GM04504 (cell line): ENCODE results near the gene DMRTA2.
"Not testable (repeated sequence)": the region's sequence is repeated elsewhere in the genome, so short reads cannot be mapped to it uniquely, and the experiment has no call there.

Experiments used
- DNase-seq: peaks from one replicate; pipeline ENCODE4 v3.0.0-alpha.2; 2012; ENCODE audit warnings: low read depth

The DMRTA2 gene

DNA sequence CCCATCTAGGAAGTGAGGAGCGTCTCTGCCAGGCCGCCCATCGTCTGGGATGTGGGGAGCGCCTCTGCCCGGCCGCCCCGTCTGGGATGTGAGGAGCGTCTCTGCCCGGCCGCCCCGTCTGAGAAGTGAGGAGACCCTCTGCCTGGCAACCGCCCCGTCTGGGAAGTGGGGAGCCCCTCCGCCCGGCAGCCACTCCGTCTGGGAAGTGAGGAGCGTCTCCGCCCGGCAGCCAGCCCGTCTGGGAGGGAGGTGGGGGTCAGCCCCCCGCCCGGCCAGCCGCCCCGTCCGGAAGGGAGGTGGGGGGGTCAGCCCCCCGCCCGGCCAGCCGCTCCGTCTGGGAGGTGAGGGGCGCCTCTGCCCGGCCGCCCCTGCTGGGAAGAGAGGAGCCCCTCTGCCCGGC lies 41.7 kb downstream of the DMRTA2 start:
- not testable (repeated sequence) for DNase-seq

DNA sequence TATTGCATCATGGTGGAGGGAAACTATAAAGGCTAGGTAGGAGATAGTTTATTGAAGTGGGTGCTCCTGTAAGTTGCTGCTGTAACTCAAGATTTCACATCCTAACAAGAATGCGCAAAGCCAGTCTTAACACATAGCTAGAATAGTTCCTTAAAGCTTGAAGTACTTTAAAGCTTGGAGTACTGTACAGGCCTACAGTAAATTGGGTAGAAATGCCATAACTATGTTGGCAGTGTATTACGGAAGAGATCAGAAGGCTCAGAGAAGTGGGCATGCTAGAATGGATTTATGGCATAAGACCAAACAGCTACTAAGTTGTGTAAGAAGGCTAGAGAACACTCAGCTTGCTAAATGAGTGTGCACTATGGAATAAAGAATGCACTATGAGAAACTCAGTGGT lies 44.5 kb downstream of the DMRTA2 start:
- DNase-seq: no peak

DNA sequence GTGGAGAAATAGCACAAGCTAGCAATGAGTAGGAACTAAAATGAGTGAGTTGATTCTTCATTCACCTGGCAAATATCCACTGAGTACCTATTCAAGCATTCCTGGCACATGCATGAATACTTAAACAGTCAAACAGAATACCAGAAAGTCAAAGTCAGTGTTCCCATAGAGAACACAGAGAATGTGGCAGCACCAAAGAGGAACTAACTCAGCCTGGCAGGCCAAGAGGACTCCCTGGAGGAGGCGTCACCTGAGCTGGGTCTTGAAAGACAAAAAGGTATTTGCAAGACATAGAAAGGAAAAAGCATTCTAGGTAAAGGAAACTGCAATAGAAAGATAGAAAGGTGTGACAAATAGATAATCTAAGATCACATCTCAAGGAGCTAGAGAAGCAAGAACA lies 49.7 kb downstream of the DMRTA2 start:
- no peak for DNase-seq

DNA sequence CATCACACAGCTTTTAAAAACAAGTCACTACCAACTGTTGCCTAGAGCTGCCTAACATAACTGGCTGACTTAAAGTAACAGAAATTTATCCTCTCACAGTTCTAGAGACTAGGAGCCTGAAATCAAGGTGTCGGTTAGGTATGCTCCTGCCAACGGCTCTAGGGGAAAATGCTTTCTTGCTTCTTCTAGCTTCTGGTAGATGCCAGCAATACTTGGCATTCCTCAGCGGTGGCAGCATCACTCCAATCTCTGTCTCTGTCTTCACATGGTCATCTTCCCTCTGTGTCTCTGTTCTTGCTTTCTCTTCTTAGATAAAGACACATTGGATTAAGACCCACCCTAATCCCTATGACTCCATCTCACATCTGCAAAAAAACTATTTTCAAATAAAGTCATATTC lies 51.5 kb downstream of the DMRTA2 start:
- DNase-seq: no peak

DNA sequence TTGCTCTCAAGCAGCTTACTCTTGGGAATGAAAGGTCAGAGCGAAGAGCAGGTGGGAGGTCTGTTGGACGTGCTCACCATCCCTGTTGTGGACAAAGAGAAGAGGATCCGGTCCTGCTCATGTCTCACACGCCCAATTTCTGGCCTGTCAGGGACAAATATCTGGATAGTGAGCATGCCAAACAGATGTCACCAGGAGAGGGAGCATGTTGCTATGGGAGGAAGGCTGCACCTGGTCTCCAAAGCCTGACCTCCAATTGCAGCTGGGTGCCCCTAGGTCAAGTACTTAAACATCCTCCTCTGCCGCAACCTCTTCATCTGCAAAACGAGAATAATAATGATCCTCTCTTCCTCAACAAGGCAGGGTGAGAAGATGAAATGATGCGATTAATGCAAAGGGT lies 53.4 kb downstream of the DMRTA2 start:
- DNase-seq: no peak

DNA sequence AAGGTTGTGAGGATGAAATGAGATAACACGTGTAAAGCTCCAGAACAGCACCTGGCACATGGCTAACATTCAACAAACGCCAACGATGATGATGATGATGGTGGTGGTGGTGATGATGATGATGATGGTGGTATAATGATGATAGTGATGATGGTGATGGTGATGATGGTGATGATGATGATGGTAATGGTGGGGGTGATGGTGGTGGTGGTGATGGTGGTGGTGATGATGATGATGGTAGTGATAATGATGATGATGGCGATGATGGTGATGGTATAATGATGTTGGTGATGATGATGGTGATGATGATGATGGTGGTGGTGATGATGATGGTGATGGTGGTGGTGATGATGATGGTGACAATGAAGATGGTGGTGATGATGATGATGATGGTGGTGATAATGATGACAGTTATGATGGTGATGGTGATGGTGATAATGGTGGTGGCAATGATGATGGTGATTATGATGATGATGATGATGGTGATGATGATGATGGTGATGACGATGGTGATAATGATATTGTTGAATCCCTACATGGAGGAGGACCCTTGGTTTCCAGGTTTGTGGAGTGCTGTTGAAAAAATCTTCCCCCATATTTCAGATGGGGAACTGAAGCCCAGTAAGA lies 54.1 kb downstream of the DMRTA2 start:
- no peak for DNase-seq

DNA sequence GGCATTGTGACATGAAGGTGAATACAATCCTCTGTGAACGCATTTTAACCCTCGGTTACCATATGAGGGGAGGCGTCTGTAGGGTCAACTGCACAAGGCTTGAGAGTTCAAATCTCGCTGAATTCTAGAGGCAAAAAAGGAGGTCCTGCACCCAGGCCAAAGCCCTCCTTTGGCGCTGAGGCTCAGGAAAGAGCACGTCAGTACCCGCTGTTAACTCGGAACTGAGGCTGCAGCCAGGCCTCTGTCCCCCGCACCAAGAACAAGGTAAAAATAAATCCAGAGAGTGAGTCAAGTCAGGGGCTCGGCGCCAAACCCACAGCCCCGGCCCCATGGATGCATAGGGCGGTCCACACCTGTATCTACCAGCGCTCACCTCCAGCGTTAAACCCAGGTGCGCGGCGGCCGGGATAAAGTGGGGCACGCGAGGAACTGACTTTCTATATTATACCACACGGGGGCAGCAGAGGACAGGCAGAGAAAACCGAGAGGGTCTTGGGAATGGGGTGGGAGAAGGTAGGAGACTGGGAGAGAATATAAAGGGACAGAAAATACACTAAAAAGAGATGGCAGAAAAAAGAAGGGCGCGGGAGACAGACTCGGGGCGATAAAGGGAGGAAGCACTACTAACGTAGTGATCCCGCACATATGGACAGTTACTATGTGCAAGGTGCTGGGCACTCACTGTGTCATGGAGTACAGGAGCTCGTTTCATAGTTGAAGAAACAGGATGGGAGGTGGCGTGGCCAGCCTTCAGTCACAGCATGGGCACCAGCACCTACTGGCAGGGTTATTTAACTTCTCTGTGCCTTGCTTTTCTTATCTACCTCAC lies 54.9 kb downstream of the DMRTA2 start:
- no peak for DNase-seq
